Measurements from ENCODE around the gene DIPK1B. TPM values are rescaled to one million over a fixed set of nuclear protein-coding genes. Genes with fewer than 3 reads are reported as not detected.
"Not testable (repeated sequence)": the region's sequence is repeated elsewhere in the genome, so short reads cannot be mapped to it uniquely, and the experiment has no call there.

The DIPK1B gene
- total and polyA plus RNA-seq, 10 of the 15 experiments (the other 5 are each of a cell fraction or from before 2014, with no cell fraction given) = 0.08 to 0.28 (median 0.13) TPM; not detected in 3

GRCh38 chr9:136703276-136703860 lies 9.0 kb upstream of the DIPK1B start (continued):
- TF ChIP-seq BHLHE40 (IDR thresholded peaks at IDR 0.05; ENCODE audit: borderline replicate concordance in 1 of 2, low read depth in 2 of 2, low read length in 1 of 2) (no peak), SIX5 (IDR thresholded peaks at IDR 0.05; ENCODE audit: low read depth, low read length, severe bottlenecking) (no peak), SREBF2 (IDR thresholded peaks at IDR 0.05; ENCODE audit: low read length) (no peak), NFYA (IDR thresholded peaks at IDR 0.05; ENCODE audit: borderline replicate concordance, low read depth, low read length) (no peak), RAD51 (IDR thresholded peaks at IDR 0.05) (no peak), HSF1 (IDR thresholded peaks at IDR 0.05; ENCODE audit: low read depth, low read length) (no peak), RUNX3 (IDR thresholded peaks at IDR 0.05; ENCODE audit: low read length) (peak; percentile 51)

GRCh38 chr9:136704741-136705140 lies 7.6 kb upstream of the DIPK1B start:
- H3K36me3 ChIP-seq (ENCODE audit: control insufficient read depth in 2 of 2, insufficient read depth in 2 of 2, low read length in 1 of 2); H3K4me2 ChIP-seq (ENCODE audit: control insufficient read depth, insufficient read depth); SMC1A ChIA-PET (ENCODE audit: uncharacterized antibody, unreplicated experiment); H4K20me1 ChIP-seq (ENCODE audit: control insufficient read depth, insufficient read depth); FAIRE-seq; H3K79me2 ChIP-seq (ENCODE audit: control insufficient read depth, insufficient read depth, low read length); intact Hi-C loops (cut with micrococcal nuclease; ENCODE audit: unreplicated experiment); H3K27ac ChIP-seq (ENCODE audit: control insufficient read depth, insufficient read depth); POLR2A ChIA-PET; in situ Hi-C loops (cut with MboI); H3K4me3 ChIP-seq; BruUV-seq (replicated peaks); H2AFZ ChIP-seq (ENCODE audit: control insufficient read depth, low read depth, low read length); RAD21 ChIA-PET (ENCODE audit: unreplicated experiment); H3K9ac ChIP-seq (ENCODE audit: control insufficient read depth, insufficient read depth, low read length); H3K9me3 ChIP-seq (replicated peaks; ENCODE audit: control insufficient read depth, insufficient read depth, low read length); ATAC-seq; H3K27me3 ChIP-seq (replicated peaks in 1 of 2; ENCODE audit: control insufficient read depth in 2 of 2, insufficient read depth in 2 of 2, low read length in 1 of 2); DNase-seq (ENCODE audit: low read depth, low spot score): not testable (repeated sequence)
- H3K4me1 ChIP-seq (ENCODE audit: control insufficient read depth, insufficient read depth, low read length) = peaks cover 20% of the 10 kb centered on the region
- CTCF ChIA-PET = interaction anchor here (0.9 kb wide), 1 partner anchor 53 kb away, joined by 4 read pairs; the partner anchor contains the start of gene LCN8
- WGBS (ENCODE audit: insufficient coverage, insufficient replicate concordance, low lambda C conversion rate, missing lambda C conversion rate) = 55% methylated on average over 8 of the region's 8 CpGs
- TF ChIP-seq PKNOX1 (IDR thresholded peaks at IDR 0.05) = peak; percentile 60

Measured in GM12878 (cell line).